ENCODE measurements around the gene CECR2. TPM values are rescaled to one million over a fixed set of nuclear protein-coding genes. Genes with fewer than 3 reads are reported as not detected.

Gene CECR2
- total RNA-seq, 6 experiments from 2014 or later: not detected

GRCh38 chr22:17349172-17349571 is 20.1 kb upstream of the CECR2 start:
- no peak for TF ChIP-seq CTCF (IDR thresholded peaks at IDR 0.05)
- Mint-ChIP-seq H3K9me3 (peaks cover 17% of the 10 kb centered on the region), H3K4me1 (ENCODE audit: low read depth) (no peaks in the 10 kb centered on the region), H3K27ac (no peak overlapping the region), H3K36me3 (ENCODE audit: low read depth) (no peaks in the 10 kb centered on the region), H3K27me3 (ENCODE audit: insufficient read depth) (no peaks in the 10 kb centered on the region; the same call in 1 of the 2 replicates), H3K4me3 (no peak overlapping the region; the same call in 1 of the 2 replicates)
- DNase-seq: no peak

GRCh38 chr22:17350292-17350691 is 19.0 kb upstream of the CECR2 start:
- Mint-ChIP-seq H3K4me1 (ENCODE audit: low read depth) (no peaks in the 10 kb centered on the region), H3K36me3 (ENCODE audit: low read depth) (no peaks in the 10 kb centered on the region), H3K27ac (no peak overlapping the region), H3K4me3 (no peak overlapping the region), H3K27me3 (ENCODE audit: insufficient read depth) (no peaks in the 10 kb centered on the region; the same call in 1 of the 2 replicates), H3K9me3 (peaks cover 17% of the 10 kb centered on the region)
- no peak for TF ChIP-seq CTCF (IDR thresholded peaks at IDR 0.05)
- DNase-seq: no peak

- H3K4me3 Mint-ChIP-seq: no peak overlapping the region
- H3K27me3 Mint-ChIP-seq (ENCODE audit: insufficient read depth): no peaks in the 10 kb centered on the region; the same call in 1 of the 2 replicates
- no peak overlapping the region for H3K27ac Mint-ChIP-seq
- TF ChIP-seq CTCF (IDR thresholded peaks at IDR 0.05): no peak
- DNase-seq: no peak
- peaks cover 30% of the 10 kb centered on the region for H3K9me3 Mint-ChIP-seq
- H3K36me3 Mint-ChIP-seq (ENCODE audit: low read depth): no peaks in the 10 kb centered on the region
- H3K4me1 Mint-ChIP-seq (ENCODE audit: low read depth): no peaks in the 10 kb centered on the region
Observed at GRCh38 chr22:17352798-17353197, 16.5 kb upstream of the CECR2 start.

- Mint-ChIP-seq H3K4me1 (ENCODE audit: low read depth) (no peaks in the 10 kb centered on the region), H3K27ac (no peak overlapping the region), H3K36me3 (ENCODE audit: low read depth) (no peaks in the 10 kb centered on the region), H3K4me3 (no peak overlapping the region), H3K27me3 (ENCODE audit: insufficient read depth) (no peaks in the 10 kb centered on the region), H3K9me3 (peaks cover 19% of the 10 kb centered on the region)
- DNase-seq: no peak
- TF ChIP-seq CTCF (IDR thresholded peaks at IDR 0.05): no peak
Observed at GRCh38 chr22:17357688-17358087, 11.6 kb upstream of the CECR2 start.

- no peak for DNase-seq
- Mint-ChIP-seq H3K9me3 (peaks cover 15% of the 10 kb centered on the region), H3K27me3 (ENCODE audit: insufficient read depth) (no peaks in the 10 kb centered on the region), H3K27ac (no peak overlapping the region), H3K4me1 (ENCODE audit: low read depth) (no peaks in the 10 kb centered on the region), H3K36me3 (ENCODE audit: low read depth) (no peaks in the 10 kb centered on the region), H3K4me3 (no peak overlapping the region)
- no peak for TF ChIP-seq CTCF (IDR thresholded peaks at IDR 0.05)
Observed at GRCh38 chr22:17358415-17358814, 10.8 kb upstream of the CECR2 start.

GRCh38 chr22:17359501-17359900 is 9.8 kb upstream of the CECR2 start:
- H3K36me3 Mint-ChIP-seq (ENCODE audit: low read depth): no peaks in the 10 kb centered on the region
- no peak for DNase-seq
- H3K27ac Mint-ChIP-seq: no peak overlapping the region
- no peaks in the 10 kb centered on the region for H3K4me1 Mint-ChIP-seq (ENCODE audit: low read depth)
- H3K27me3 Mint-ChIP-seq (ENCODE audit: insufficient read depth): no peaks in the 10 kb centered on the region
- no peak for TF ChIP-seq CTCF (IDR thresholded peaks at IDR 0.05)
- peaks cover 15% of the 10 kb centered on the region for H3K9me3 Mint-ChIP-seq
- H3K4me3 Mint-ChIP-seq: no peak overlapping the region
